ENCODE data around the gene OR51E2.
"Not testable (repeated sequence)": the region's sequence is repeated elsewhere in the genome, so short reads cannot be mapped to it uniquely, and the experiment has no call there.

The OR51E2 gene

GRCh38 chr11:4697585-4697984, at the start of gene OR51E2:
OR51E2 (minus strand) TSS chr11:4697853; CDS start chr11:4682711, 15,142 bp downstream.
- no peak for DNase-seq

GRCh38 chr11:4740735-4741134, 43.1 kb upstream of the OR51E2 start:
- no peak for DNase-seq

GRCh38 chr11:4727171-4727570, 29.5 kb upstream of the OR51E2 start:
- no peak for DNase-seq

DNA sequence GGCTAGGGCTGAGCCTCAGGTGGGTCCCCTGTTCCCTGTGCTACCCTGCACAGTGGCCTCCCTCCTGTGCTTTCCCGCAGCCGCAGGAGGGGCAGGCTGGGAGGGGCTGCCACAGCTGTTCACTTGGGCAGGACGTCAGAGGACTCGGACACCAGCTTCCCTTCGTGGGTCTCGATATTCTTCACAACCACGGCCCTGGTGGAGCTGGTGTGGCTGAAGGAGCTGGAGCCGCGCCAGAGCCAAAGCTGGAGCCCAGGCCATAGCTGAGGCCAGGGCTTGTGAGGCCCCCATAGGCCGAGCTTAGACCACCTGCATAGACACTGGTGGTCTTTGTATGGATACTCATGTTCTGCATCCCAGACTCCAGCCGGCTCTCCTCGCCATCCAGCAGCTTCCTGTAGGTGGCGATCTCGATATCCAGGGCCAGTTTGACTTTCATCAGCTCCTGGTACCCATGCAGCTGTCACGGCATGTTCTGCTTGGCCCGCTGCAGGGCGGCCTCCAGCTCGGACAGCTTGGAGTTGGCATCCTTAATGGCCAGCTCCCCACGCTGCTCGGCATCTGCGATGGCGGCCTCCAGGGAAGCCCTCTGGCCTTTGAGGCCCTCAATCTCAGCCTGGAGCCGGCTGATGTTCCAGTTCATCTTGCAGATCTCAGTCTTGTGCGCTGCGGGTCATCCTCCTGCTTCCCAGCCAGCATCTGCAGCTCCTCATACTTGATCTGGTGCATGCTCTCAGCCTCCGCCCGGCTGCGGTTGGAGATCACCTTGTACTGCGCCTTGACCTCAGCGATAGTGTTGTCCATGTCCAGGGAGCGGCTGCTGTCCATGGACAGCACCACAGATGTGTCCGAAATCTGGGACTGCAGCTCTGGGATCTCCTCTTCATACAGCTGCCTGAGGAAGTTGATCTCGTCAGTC, 25.2 kb upstream of the OR51E2 start:
- not testable (repeated sequence) for DNase-seq

DNA sequence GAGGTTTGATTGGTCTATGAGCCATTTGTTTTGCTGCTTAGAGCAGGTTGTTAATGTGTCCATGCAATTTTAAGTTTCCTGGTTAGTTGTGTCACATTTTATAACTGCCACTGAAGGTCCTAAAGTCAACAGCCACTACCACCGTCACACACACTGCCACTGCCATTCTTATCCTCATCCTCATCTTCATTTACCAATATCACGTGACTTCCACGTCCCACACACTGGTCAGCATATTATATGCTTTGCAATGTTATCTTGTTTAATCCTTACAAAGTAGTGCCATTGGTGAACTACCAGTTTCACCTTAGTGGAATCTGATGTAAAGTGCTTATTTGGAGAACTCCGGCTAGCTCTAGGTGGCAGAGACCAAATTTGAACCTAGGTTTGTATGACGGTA, 16.6 kb upstream of the OR51E2 start:
- DNase-seq: no peak

DNA sequence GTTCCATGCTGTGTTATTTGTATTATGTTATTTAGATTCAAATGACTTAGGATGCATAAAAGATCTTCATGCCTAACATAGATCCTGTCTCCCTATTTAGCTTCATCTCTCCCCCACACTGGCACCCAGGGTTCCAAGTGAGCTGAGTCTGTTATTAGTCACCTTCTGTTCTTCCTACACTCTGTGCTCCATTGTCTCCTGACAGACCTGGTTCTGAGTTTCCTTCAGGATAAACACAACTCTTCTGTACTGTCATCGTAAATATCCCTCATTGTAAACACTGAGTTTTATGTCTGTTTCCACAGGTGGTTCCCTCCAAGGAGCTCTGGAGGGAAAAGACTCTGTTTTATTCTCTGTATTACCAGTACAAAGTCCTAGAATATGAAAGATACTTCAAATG, 15.6 kb upstream of the OR51E2 start:
- DNase-seq: no peak

DNA sequence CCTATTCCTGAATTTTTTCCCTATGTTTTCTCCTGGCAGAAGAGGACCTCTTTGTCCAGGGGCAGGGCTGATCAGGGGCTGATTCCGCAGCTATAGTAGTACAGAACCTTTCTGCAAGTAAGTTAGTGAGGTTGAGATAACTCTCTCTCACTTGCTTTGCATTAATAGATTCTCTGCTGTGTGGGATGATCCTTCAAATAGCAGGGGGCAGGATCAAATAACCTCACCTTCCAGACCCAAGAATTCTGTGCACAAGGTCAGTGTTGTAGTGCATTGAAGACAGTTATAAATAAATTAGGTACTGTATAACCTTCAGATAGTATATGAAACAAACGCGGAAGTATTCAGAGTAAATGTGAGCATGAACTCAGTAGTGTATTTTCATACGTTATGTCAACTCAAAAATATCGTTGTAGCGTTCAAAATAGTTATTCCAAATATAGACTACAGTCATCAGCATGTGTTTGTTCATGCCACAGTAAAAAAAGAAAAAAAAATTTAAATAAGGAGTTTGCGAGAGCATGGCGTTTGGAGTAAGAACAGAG, 7.2 kb upstream of the OR51E2 start:
- DNase-seq: no peak

DNA sequence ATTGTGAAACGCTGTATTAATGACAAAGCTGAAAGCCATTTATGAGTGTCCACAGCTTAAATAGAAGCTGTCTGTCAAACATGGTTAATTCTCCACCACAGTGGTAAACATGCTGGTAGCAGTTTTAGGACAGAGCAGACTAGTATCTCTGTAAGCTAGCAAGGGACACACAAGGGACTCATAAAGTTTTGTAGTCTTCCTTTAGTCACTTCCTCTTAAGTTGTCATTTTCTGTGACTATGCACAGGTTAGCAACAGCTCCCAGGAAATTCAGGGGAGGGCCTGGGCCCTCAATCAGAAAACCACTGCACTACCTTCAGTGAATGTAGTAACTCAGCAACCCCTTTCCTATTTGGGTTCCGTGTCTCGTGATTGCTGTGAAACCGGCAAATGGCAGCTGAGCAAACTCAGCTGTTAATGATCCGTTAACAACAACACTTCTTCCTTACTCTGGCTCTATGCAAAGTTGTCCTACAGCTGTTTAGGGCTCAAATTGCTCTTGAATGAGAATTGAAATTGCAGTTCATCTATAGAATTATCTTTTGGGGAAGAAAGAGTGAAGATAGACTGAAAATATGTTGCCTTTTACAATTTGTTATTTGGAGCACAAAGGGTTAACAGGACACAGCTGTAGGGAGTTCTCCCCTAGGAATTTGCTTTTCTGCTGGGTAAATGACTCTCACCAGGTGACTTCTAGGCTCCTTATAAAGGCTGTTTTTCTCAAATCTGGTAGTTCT, 6.6 kb upstream of the OR51E2 start, which contains the start of gene MMP26:
TSS of gene MMP26 (plus strand) at position 731 of the 736 bp plus-strand sequence.
- no peak for DNase-seq

DNA sequence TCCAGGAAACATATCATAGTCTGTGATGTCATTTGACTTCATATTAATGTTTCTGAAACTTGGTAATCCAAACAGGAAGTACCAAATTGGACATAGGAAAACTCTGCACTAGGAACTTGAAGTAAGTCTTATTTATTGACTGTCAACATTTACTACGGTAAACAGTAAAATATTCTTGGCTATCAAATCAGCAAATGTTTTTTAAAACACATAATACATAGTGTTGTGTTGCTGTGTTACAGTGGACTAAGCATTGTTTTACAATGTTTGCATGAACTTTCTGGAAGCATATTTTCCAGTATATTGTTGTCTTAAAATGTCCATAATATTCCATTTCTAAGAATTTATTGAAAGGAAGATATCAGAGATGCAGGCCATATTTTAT, 2.8 kb upstream of the OR51E2 start:
- DNase-seq: no peak

DNA sequence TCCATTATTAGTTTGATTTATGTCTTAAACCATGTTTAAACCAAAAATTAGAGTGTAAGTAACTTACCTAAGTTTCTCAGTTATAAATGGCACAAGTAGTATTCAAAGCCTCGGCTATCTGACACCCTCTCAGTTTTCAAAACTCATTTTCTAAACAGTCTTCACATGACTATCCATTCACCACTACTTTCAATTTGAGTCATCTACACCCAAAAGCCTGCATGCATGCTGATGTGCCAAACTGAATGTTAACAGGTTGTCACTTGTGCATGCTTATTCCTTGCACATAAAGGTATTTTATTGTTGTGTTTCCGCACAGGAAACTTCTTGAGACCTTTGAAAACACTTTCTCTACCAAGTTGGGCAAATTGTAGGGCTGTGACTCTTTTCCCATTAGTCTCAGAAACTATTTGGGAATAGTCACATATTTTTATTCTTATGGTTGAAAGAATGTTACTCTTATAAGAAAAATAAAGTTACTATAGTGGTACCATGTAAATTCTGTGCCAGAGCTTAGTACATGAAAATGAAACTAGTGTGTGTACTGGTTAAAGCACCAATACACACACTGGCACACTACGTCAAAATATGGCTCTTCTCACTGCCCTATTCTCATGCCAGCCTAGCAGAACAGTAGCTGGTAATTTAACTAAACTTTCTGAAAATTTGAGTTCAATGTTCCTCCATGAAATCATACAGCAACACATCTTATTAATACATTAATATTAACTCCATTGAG, 2.2 kb upstream of the OR51E2 start:
- no peak for DNase-seq

GRCh38 chr11:4695442-4695841, 2.2 kb downstream of the OR51E2 start:
- DNase-seq: no peak

DNA sequence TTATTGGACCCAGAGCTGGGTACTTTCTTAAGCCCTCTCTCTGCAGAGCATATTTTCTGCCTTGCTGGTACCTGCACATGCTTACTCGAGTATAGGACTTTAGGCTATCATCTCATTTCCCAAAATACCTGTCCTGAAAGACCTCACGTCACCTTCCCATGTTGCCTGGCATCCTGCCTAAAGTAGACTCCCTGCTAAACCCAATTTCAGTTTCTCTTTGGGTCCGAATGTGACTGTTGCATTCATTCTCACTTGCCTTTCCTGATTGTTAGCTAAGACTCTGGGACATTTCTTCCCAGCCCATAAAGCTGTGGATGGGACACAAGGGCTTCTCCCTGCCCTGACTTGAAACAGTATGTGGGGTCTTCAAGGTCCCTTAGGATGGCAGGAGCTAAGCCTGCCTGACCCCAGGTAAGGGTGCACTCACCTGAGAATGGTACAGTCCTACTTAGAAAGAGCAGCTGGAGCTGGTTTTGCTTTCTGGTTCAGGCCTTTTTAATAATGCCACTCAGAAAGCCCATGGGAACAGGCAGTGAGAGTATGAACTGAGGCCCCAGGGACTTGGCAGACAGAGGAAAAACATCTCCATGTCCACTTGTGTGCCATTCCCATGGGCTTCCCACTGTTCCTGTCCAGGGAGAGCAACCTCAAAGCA, 12.9 kb downstream of the OR51E2 start:
- DNase-seq: no peak

DNA sequence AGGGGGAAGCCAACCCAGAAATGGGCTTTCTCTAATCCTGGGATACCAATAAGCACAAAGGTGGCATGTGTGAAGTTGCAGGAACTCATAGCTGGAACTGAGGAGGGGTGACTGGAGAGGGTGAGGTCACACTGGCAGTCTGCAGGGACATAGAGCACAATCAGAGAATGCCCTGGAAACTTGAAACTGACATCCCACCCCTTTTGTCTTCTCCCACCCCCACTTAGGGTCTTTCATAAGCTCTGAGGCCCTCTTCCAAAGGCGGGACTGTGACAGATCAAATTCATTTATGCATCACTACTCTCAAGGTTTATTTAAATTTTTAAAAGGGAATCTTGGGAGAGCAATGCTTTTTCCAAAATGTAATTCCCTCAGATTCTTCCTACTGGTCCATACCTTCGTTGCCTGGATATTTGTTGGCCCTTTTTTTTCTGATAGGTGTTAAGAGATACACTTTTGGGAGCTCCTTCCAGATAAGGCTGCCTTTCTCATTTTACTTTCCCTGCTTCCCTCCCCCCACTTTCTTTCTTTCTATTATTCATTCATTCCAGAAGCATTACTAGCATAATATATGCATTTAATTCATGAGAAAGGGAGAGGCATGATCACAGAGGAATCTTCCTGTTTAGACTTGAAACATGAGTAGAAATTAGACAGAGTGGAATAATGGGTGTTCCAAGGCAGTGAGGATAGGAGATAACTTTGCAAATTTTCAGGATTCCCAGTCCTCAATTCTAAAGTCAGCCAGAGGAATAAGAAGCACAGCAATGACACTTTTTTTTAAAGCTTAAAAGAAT, 14.8 kb downstream of the OR51E2 start:
- no peak for DNase-seq

- no peak for DNase-seq
Observed at GRCh38 chr11:4680341-4680740, 17.3 kb downstream of the OR51E2 start.

DNA sequence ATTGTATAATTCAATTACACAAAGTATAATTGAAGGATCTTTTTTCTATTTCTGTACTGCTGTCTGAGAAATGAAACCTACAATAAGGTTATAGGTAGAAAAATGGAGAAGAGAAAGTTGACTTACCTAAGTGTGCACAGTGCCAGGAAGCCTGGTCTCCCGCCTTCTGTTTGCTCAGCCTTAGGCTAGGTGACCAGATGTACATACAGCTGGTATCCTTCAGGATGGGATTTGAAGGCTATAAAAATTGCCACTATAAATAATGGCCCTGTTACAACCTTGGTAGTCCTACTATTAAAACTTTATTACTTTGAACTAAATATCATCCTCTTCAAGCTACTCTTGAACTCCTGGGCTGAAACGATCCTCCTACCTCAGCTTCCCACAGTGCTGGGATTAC, 19.7 kb downstream of the OR51E2 start:
- DNase-seq: no peak

DNA sequence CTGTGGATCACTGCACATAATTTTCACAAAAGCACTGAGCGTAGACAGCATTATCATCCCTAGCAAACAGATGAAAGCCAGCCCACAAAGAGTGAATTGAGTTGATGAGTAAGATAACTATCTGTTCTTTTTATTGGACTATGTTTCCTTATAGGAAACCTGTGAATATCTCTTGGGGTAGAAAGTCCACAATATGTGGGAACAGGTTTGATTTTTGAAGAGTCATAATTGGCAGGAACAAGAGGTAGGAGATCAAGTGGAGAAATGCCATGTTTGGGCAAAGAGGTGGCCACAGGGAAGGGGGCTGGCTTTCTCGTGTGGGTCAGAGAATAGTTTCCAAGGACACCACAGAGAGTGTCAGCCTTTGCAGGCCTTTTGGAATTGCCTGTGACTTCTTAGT, 23.9 kb downstream of the OR51E2 start:
- DNase-seq: no peak

- DNase-seq: no peak
Observed at GRCh38 chr11:4672470-4672869, 25.2 kb downstream of the OR51E2 start.

GRCh38 chr11:4671741-4672140, 25.9 kb downstream of the OR51E2 start:
- DNase-seq: no peak

DNA sequence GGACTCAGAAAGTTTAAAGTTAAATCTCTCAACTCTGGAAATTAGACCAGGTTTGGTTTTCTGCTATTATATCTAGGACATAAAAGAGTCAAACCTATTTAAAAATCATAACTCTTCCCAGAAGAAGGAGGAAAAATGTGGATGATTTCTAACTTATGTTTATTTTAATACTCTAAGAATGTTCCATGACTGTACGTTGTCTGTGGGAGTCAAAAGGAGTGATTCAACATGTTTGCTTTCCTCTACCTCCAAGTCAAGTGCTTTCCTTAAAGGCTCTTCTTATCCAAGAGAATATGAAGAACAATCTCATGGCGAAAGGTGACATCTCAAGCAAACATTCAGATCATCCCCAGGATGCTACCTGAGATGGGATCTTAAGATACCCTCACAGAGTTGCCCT, 32.2 kb downstream of the OR51E2 start:
- no peak for DNase-seq

GRCh38 chr11:4664786-4665185, 32.9 kb downstream of the OR51E2 start:
- DNase-seq: no peak

DNA sequence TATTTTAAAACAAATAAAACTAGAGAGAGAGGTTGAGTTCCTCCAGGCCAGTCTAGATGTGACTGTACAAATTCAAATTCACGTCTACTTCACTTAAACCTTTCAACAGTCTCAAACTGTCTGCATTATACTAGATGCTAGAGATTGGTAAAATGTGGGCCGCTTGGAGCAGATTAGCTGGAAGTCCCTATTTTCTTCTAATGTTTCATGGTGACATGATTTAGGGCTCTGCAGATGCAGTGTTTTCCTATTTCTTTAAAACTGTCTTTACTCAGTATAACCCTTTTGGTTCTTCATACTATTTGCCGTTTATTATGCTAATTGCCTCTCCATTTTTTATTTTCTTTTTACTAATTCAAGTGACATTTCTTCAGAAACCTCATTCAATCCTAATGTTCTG, 33.5 kb downstream of the OR51E2 start:
- no peak for DNase-seq

GRCh38 chr11:4662876-4663275, 34.8 kb downstream of the OR51E2 start:
- DNase-seq: no peak

Data from stimulated activated CD4-positive, alpha-beta T cell treated with anti-CD3 and anti-CD28 coated beads, Interleukin-4, amount 100 ng/mL, for 4 hours (primary cell).